Endothelial cell of umbilical vein (primary cell): ENCODE data around the gene COX4I1.

Experiments
- CTCF ChIP-seq, 2 donors: IDR thresholded peaks; 1 replicate in 1 of 2; 2 replicates in 1 of 2; pipeline ENCODE4 v1.5.1; 2011; ENCODE audit warnings: low read length in 2 of 2, mild to moderate bottlenecking in 2 of 2, moderate library complexity in 2 of 2, control low read depth in 1 of 2, inconsistent platforms in 1 of 2, low read depth in 1 of 2; ENCODE audit not compliant: insufficient read depth in 1 of 2; ENCODE audit errors: extremely low read depth in 1 of 2
- EZH2 ChIP-seq: IDR thresholded peaks from 2 replicates; pipeline ENCODE4 v1.6.1; 2012; ENCODE audit warnings: borderline replicate concordance, low read depth, mild to moderate bottlenecking, moderate library complexity, low read length, inconsistent platforms; ENCODE audit not compliant: severe bottlenecking
- MAX ChIP-seq: IDR thresholded peaks from 2 replicates; pipeline ENCODE4 v1.6.1; 2011; ENCODE audit not compliant: insufficient read depth, insufficient read length
- POLR2A ChIP-seq: IDR thresholded peaks from 2 replicates; pipeline ENCODE4 v1.6.1; 2012; ENCODE audit warnings: low read depth, mild to moderate bottlenecking, control low read depth, low read length
- POLR2AphosphoS5 ChIP-seq: IDR thresholded peaks from 2 replicates; pipeline ENCODE4 v1.6.1; 2012; ENCODE audit warnings: low read depth, mild to moderate bottlenecking, control low read depth, low read length, moderate library complexity; ENCODE audit not compliant: insufficient read depth

- TF ChIP-seq CTCF (IDR thresholded peaks at IDR 0.05; ENCODE audit: extremely low read depth in 1 of 2, insufficient read depth in 1 of 2, low read depth in 1 of 2, low read length in 2 of 2) (no peak), EZH2 (no peak), POLR2A (no peak), POLR2AphosphoS5 (no peak), MAX (no peak)
Measured at GRCh38 chr16:85835227-85835751, 35.8 kb downstream of the COX4I1 start.
